CD4-positive, alpha-beta T cell treated with Interleukin-1 beta for 1 hour (primary cell): ENCODE data around the gene TP53RK.
"Not testable (repeated sequence)": the region's sequence is repeated elsewhere in the genome, so short reads cannot be mapped to it uniquely, and the experiment has no call there.

Source experiments
- DNase-seq, 2 donors: peaks; one replicate each; pipeline ENCODE4 v3.0.0-alpha.2; 2020 to 2022

TP53RK gene

GRCh38 chr20:46682063-46682821 is 7.0 kb downstream of the TP53RK start:
- no peak for DNase-seq

GRCh38 chr20:46681032-46681854 is 8.0 kb downstream of the TP53RK start:
- peak; percentile 44 to 69 for DNase-seq

GRCh38 chr20:46680684-46681031 is 8.6 kb downstream of the TP53RK start:
- DNase-seq, result no peak

GRCh38 chr20:46678516-46678915 is 10.7 kb downstream of the TP53RK start:
- DNase-seq, result no peak

- no peak for DNase-seq
These were observed 11.6 kb downstream of the TP53RK start for GRCh38 chr20:46677608-46678007.

- not testable (repeated sequence) for DNase-seq
These were observed 12.5 kb downstream of the TP53RK start for GRCh38 chr20:46676649-46677316.

GRCh38 chr20:46674253-46675083 is 14.8 kb downstream of the TP53RK start:
- DNase-seq, result no peak

- DNase-seq, result no peak
These were observed 15.6 kb downstream of the TP53RK start for GRCh38 chr20:46673394-46674252.

GRCh38 chr20:46672543-46673148 is 16.6 kb downstream of the TP53RK start:
- DNase-seq, result no peak

GRCh38 chr20:46671866-46672542 is 17.2 kb downstream of the TP53RK start:
- DNase-seq, result no peak

- no peak for DNase-seq
These were observed 18.4 kb downstream of the TP53RK start for GRCh38 chr20:46670585-46671584.

- no peak for DNase-seq
These were observed 19.0 kb downstream of the TP53RK start for GRCh38 chr20:46670228-46670584.

- no peak for DNase-seq
These were observed 22.3 kb downstream of the TP53RK start for GRCh38 chr20:46666818-46667515.

GRCh38 chr20:46666306-46666705 is 22.9 kb downstream of the TP53RK start:
- DNase-seq, result no peak

GRCh38 chr20:46665602-46666001 is 23.6 kb downstream of the TP53RK start:
- DNase-seq, result no peak

- no peak for DNase-seq
These were observed 25.7 kb downstream of the TP53RK start for GRCh38 chr20:46663531-46663930.

GRCh38 chr20:46661659-46662058 is 27.6 kb downstream of the TP53RK start:
- DNase-seq, result no peak

- DNase-seq, result no peak
These were observed 28.8 kb downstream of the TP53RK start for GRCh38 chr20:46660487-46660886.

GRCh38 chr20:46657618-46658017 is 31.6 kb downstream of the TP53RK start:
- no peak for DNase-seq
